Activated T-helper 17 cell treated with anti-CD3 and anti-CD28 coated beads, Interleukin-2, amount 50 U/mL, for 72 hours (primary cell): Measurements from ENCODE around the gene CEP44. TPM values are rescaled to one million over a fixed set of nuclear protein-coding genes. Genes with fewer than 3 reads are reported as not detected.
"Not testable (repeated sequence)": the region's sequence is repeated elsewhere in the genome, so short reads cannot be mapped to it uniquely, and the experiment has no call there.

ENCODE experiments used
- ATAC-seq: fragments of 150-1000 bp; cut with Tn5 transposase; replicated peaks from 2 replicates; pipeline ENCODE4 v1.10.0; 2021; ENCODE audit warnings: mild to moderate bottlenecking, moderate library complexity
- H3K27ac Mint-ChIP-seq: one replicate; pipeline ENCODE4 v1.8.0; 2022; ENCODE audit warnings: mixed read lengths
- H3K27me3 Mint-ChIP-seq: one replicate; pipeline ENCODE4 v1.8.0; 2022; ENCODE audit warnings: mixed read lengths
- H3K36me3 Mint-ChIP-seq: one replicate; pipeline ENCODE4 v1.8.0; 2022; ENCODE audit warnings: low read depth, mild to moderate bottlenecking, mixed read lengths
- H3K4me1 Mint-ChIP-seq: one replicate; pipeline ENCODE4 v1.8.0; 2022; ENCODE audit warnings: mixed read lengths
- H3K4me3 Mint-ChIP-seq: one replicate; pipeline ENCODE4 v1.8.0; 2022; ENCODE audit warnings: mild to moderate bottlenecking, mixed read lengths
- H3K9me3 Mint-ChIP-seq: one replicate; pipeline ENCODE4 v1.8.0; 2022; ENCODE audit warnings: mixed read lengths
- total RNA-seq, 2 donors: library from RNA; stranded (reverse); gene quantifications; one replicate each; pipeline ENCODE4 v1.2.3, GENCODE V29; 2022

Gene CEP44
- total RNA-seq, 2 donors from 2014 or later: 17.7 to 26.1 TPM

GRCh38 chr4:174369985-174370384 is 86.3 kb downstream of the CEP44 start:
- Mint-ChIP-seq H3K27ac (no peak overlapping the region), H3K36me3 (no peaks in the 10 kb centered on the region), H3K4me3 (no peak overlapping the region), H3K27me3 (no peaks in the 10 kb centered on the region), H3K9me3 (no peaks in the 10 kb centered on the region), H3K4me1 (no peaks in the 10 kb centered on the region)
- ATAC-seq: no peak

GRCh38 chr4:174373821-174374220 is 90.1 kb downstream of the CEP44 start:
- H3K27me3 Mint-ChIP-seq: peaks cover 6% of the 10 kb centered on the region
- no peaks in the 10 kb centered on the region for H3K9me3 Mint-ChIP-seq
- no peak overlapping the region for H3K4me3 Mint-ChIP-seq
- no peak for ATAC-seq
- no peak overlapping the region for H3K27ac Mint-ChIP-seq
- no peaks in the 10 kb centered on the region for H3K36me3 Mint-ChIP-seq
- no peaks in the 10 kb centered on the region for H3K4me1 Mint-ChIP-seq

GRCh38 chr4:174375422-174375821 is 91.7 kb downstream of the CEP44 start:
- Mint-ChIP-seq H3K27ac (no peak overlapping the region), H3K4me3 (no peak overlapping the region), H3K27me3 (peaks cover 7% of the 10 kb centered on the region), H3K4me1 (no peaks in the 10 kb centered on the region), H3K9me3 (no peaks in the 10 kb centered on the region), H3K36me3 (no peaks in the 10 kb centered on the region)
- ATAC-seq: no peak

GRCh38 chr4:174377613-174378012 is 93.9 kb downstream of the CEP44 start:
- Mint-ChIP-seq H3K4me3 (no peak overlapping the region), H3K9me3 (no peaks in the 10 kb centered on the region), H3K36me3 (no peaks in the 10 kb centered on the region), H3K27ac (no peak overlapping the region), H3K27me3 (peaks cover 12% of the 10 kb centered on the region), H3K4me1 (no peaks in the 10 kb centered on the region)
- ATAC-seq: no peak

- no peak overlapping the region for H3K27ac Mint-ChIP-seq
- no peak overlapping the region for H3K4me3 Mint-ChIP-seq
- H3K27me3 Mint-ChIP-seq: peaks cover 15% of the 10 kb centered on the region
- H3K36me3 Mint-ChIP-seq: no peaks in the 10 kb centered on the region
- H3K9me3 Mint-ChIP-seq: no peaks in the 10 kb centered on the region
- no peak for ATAC-seq
- no peaks in the 10 kb centered on the region for H3K4me1 Mint-ChIP-seq
Measured at GRCh38 chr4:174378951-174379350, 95.2 kb downstream of the CEP44 start.

- H3K27me3 Mint-ChIP-seq: peaks cover 15% of the 10 kb centered on the region
- not testable (repeated sequence) for H3K4me3 Mint-ChIP-seq, H3K36me3 Mint-ChIP-seq, H3K27ac Mint-ChIP-seq, ATAC-seq, H3K9me3 Mint-ChIP-seq, H3K4me1 Mint-ChIP-seq
Measured at GRCh38 chr4:174380206-174380605, 96.5 kb downstream of the CEP44 start.

GRCh38 chr4:174380699-174381439 is 97.2 kb downstream of the CEP44 start:
- Mint-ChIP-seq H3K9me3 (no peaks in the 10 kb centered on the region), H3K4me3 (no peak overlapping the region), H3K36me3 (no peaks in the 10 kb centered on the region), H3K4me1 (no peaks in the 10 kb centered on the region), H3K27me3 (peaks cover 15% of the 10 kb centered on the region), H3K27ac (no peak overlapping the region)
- ATAC-seq: no peak

GRCh38 chr4:174381440-174381800 is 97.7 kb downstream of the CEP44 start:
- Mint-ChIP-seq H3K36me3 (no peaks in the 10 kb centered on the region), H3K27ac (no peak overlapping the region), H3K4me3 (no peak overlapping the region), H3K27me3 (peaks cover 15% of the 10 kb centered on the region), H3K9me3 (no peaks in the 10 kb centered on the region), H3K4me1 (no peaks in the 10 kb centered on the region)
- ATAC-seq: no peak

Other genes with a start within 250 kb of the CEP44 start
- gene FBXO8, start 244 bp upstream of the CEP44 start, total RNA-seq: 10 to 100 TPM; 10.1 to 11.1 TPM
- 10 to 100 TPM; 11.5 to 43.8 TPM for gene HPGD, start 238.6 kb downstream of the CEP44 start, total RNA-seq